HepG2 (cell line): ENCODE results near the gene SEMA4C. TPM values are rescaled to one million over a fixed set of nuclear protein-coding genes. Genes with fewer than 3 reads are reported as not detected.

Source experiments
- ATF3 ChIP-seq: sonication (generic); formaldehyde crosslinking; IDR thresholded peaks from 2 replicates; pipeline ENCODE4 v1.4.0; 2020; ENCODE audit warnings: missing genetic modification reagents
- ATM ChIP-seq: fragments of 450-650 bp; IDR thresholded peaks from 2 replicates; pipeline ENCODE4 v1.7.1; 2017; ENCODE audit warnings: mild to moderate bottlenecking, borderline replicate concordance
- CCDC6 ChIP-seq: sonication (generic); formaldehyde crosslinking; IDR thresholded peaks from 2 replicates; pipeline ENCODE4 v1.8.1; 2022; ENCODE audit warnings: mild to moderate bottlenecking, missing genetic modification reagents, moderate library complexity
- CEBPG ChIP-seq: IDR thresholded peaks from 2 replicates; pipeline ENCODE4 v1.6.1; 2016
- ELF3 ChIP-seq: IDR thresholded peaks from 2 replicates; pipeline ENCODE4 v1.6.1; 2016; ENCODE audit warnings: missing genetic modification reagents, missing compliant biosample characterization
- FOXP4 ChIP-seq: sonication (generic); formaldehyde crosslinking; IDR thresholded peaks from 2 replicates; pipeline ENCODE4 v1.4.0; 2020; ENCODE audit warnings: missing genetic modification reagents
- GPBP1L1 ChIP-seq: sonication (generic); formaldehyde crosslinking; IDR thresholded peaks from 2 replicates; pipeline ENCODE4 v1.5.0; 2020; ENCODE audit warnings: mild to moderate bottlenecking, missing genetic modification reagents
- HOXD1 ChIP-seq: sonication (generic); formaldehyde crosslinking; IDR thresholded peaks from 2 replicates; pipeline ENCODE4 v1.5.0; 2020; ENCODE audit warnings: missing genetic modification reagents
- MAFF ChIP-seq: IDR thresholded peaks from 2 replicates; pipeline ENCODE4 v1.6.1; 2011; ENCODE audit warnings: low read depth, low read length, improper control_type of control experiment
- MIER3 ChIP-seq: IDR thresholded peaks from 2 replicates; pipeline ENCODE4 v1.6.1; 2016; ENCODE audit warnings: missing compliant biosample characterization, borderline replicate concordance
- NR0B2 ChIP-seq: sonication (generic); formaldehyde crosslinking; IDR thresholded peaks from 2 replicates; pipeline ENCODE4 v1.4.0; 2020; ENCODE audit warnings: mild to moderate bottlenecking, missing genetic modification reagents
- RBM22 ChIP-seq: fragments of 200-400 bp; formaldehyde crosslinking; optimal IDR thresholded peaks from 2 replicates; pipeline ENCODE3; 2017; ENCODE audit warnings: mild to moderate bottlenecking, low read length, moderate library complexity
- SIX4 ChIP-seq: sonication (generic); formaldehyde crosslinking; IDR thresholded peaks from 2 replicates; pipeline ENCODE4 v1.4.0; 2020; ENCODE audit warnings: missing genetic modification reagents
- STAT5B ChIP-seq: sonication (generic); formaldehyde crosslinking; IDR thresholded peaks from 2 replicates; pipeline ENCODE4 v1.4.0; 2020; ENCODE audit warnings: missing genetic modification reagents
- TRAFD1 ChIP-seq: sonication (generic); formaldehyde crosslinking; IDR thresholded peaks from 2 replicates; pipeline ENCODE4 v1.5.1; 2020; ENCODE audit warnings: missing genetic modification reagents, mild to moderate bottlenecking, borderline replicate concordance
- ZBTB3 ChIP-seq: sonication (generic); formaldehyde crosslinking; IDR thresholded peaks from 2 replicates; pipeline ENCODE4 v1.4.0; 2020; ENCODE audit warnings: low read depth, mild to moderate bottlenecking, moderate library complexity, missing genetic modification reagents, borderline replicate concordance
- ZBTB33 ChIP-seq: sonication (generic); formaldehyde crosslinking; IDR thresholded peaks from 2 replicates; pipeline ENCODE4 v1.4.0; 2020; ENCODE audit warnings: missing genetic modification reagents
- ZFP82 ChIP-seq: sonication (generic); formaldehyde crosslinking; IDR thresholded peaks from 2 replicates; pipeline ENCODE4 v1.5.1; 2020; ENCODE audit warnings: mild to moderate bottlenecking, missing genetic modification reagents, borderline replicate concordance
- ZNF260 ChIP-seq: sonication (generic); formaldehyde crosslinking; IDR thresholded peaks from 2 replicates; pipeline ENCODE4 v1.4.0; 2020; ENCODE audit warnings: missing genetic modification reagents, low read depth, mild to moderate bottlenecking, borderline replicate concordance
- ZNF354B ChIP-seq: sonication (generic); formaldehyde crosslinking; IDR thresholded peaks from 2 replicates; pipeline ENCODE4 v1.8.0; 2022; ENCODE audit warnings: mild to moderate bottlenecking, missing genetic modification reagents
- ZNF552 ChIP-seq: sonication (generic); formaldehyde crosslinking; IDR thresholded peaks from 2 replicates; pipeline ENCODE4 v1.9.0; 2022; ENCODE audit warnings: missing genetic modification reagents, mild to moderate bottlenecking, borderline replicate concordance
- ZNF850 ChIP-seq: sonication (generic); formaldehyde crosslinking; conservative IDR thresholded peaks from 2 replicates; pipeline ENCODE4 v1.9.0; 2021; ENCODE audit warnings: mild to moderate bottlenecking, missing genetic modification reagents
- polyA plus RNA-seq, 8 experiments: library from polyadenylated mRNA; depleted of rRNA in 3 of 8; stranded (reverse) in 7 of 8; unstranded in 1 of 8; fragments of >200 nt; fragmentation: Illumina TruSeq in 4 of 8; extraction: Trizol in 4 of 8; gene quantifications; 2 replicates each; pipeline versions ENCODE4 v1.2.1 to v1.2.3, GENCODE V29; 2011 to 2016; ENCODE audit warnings: low read depth in 4 of 8, missing spikeins in 1 of 8, mixed read lengths in 1 of 8; ENCODE audit not compliant: insufficient read depth in 1 of 8
- total RNA-seq, 5 experiments: library from RNA; depleted of rRNA; stranded (reverse); fragments of >200 nt; fragmentation: Illumina TruSeq; extraction: Trizol; gene quantifications; 2 replicates each; pipeline ENCODE4 v1.2.3, GENCODE V29; 2016; ENCODE audit warnings: low read depth in 1 of 5

Gene SEMA4C
- total and polyA plus RNA-seq, 2 of the 13 experiments (the other 11 are each of a cell fraction or from before 2014, with no cell fraction given) = 25.9 to 46.6 TPM

- no peak for TF ChIP-seq ZNF260
- no peak for TF ChIP-seq RBM22
- no peak for TF ChIP-seq ATM
- 0 out of 2 replicates have a peak, but pooled peaks have one; percentile 49 for TF ChIP-seq STAT5B (CRISPR knock-in tag)
- peak; percentile 76; the same call in 1 of the 2 replicates for TF ChIP-seq ZFP82 (CRISPR knock-in tag)
- no peak for TF ChIP-seq CEBPG (CRISPR knock-in tag)
- no peak; the same call in 1 of the 2 replicates for TF ChIP-seq ELF3
- no peak; the same call in none of the 2 replicates for TF ChIP-seq SIX4 (CRISPR knock-in tag)
- 0 out of 2 replicates have a peak, but pooled peaks have one; percentile 41 for TF ChIP-seq MIER3 (CRISPR knock-in tag)
- no peak for TF ChIP-seq TRAFD1 (CRISPR knock-in tag)
- TF ChIP-seq HOXD1 (CRISPR knock-in tag) = peak; percentile 78; the same call in 1 of the 2 replicates
- peak; percentile 85 for TF ChIP-seq NR0B2 (CRISPR knock-in tag)
- TF ChIP-seq ZBTB3 (CRISPR knock-in tag) = no peak
- TF ChIP-seq ATF3 (CRISPR knock-in tag) = 0 out of 2 replicates have a peak, but pooled peaks have one; percentile 48
- no peak for TF ChIP-seq ZNF552 (CRISPR knock-in tag)
- no peak; the same call in 1 of the 2 replicates for TF ChIP-seq ZNF850
- TF ChIP-seq GPBP1L1 (CRISPR knock-in tag) = no peak
- TF ChIP-seq CCDC6 (CRISPR knock-in tag) = peak; percentile 15
- TF ChIP-seq ZNF354B (CRISPR knock-in tag) = no peak
- TF ChIP-seq FOXP4 (CRISPR knock-in tag) = peak; percentile 60; the same call in 1 of the 2 replicates
- TF ChIP-seq ZBTB33 = no peak; the same call in 1 of the 2 replicates
- TF ChIP-seq MAFF = no peak
Observed at GRCh38 chr2:96816127-96816835, 53.6 kb downstream of the SEMA4C start, which contains the start of gene CNNM3 (continued).
